Activated naive CD4-positive, alpha-beta T cell treated with anti-CD3 and anti-CD28 coated beads, Interleukin-2, amount 50 U/mL, for 16 hours (primary cell): ENCODE results near the gene NECTIN4.
"Not testable (repeated sequence)": the region's sequence is repeated elsewhere in the genome, so short reads cannot be mapped to it uniquely, and the experiment has no call there.

Source experiments
- DNase-seq: peaks from one replicate; pipeline ENCODE4 v3.0.0-alpha.2; 2020

The NECTIN4 gene

GRCh38 chr1:161081519-161081918, 7.8 kb downstream of the NECTIN4 start:
- no peak for DNase-seq

DNA sequence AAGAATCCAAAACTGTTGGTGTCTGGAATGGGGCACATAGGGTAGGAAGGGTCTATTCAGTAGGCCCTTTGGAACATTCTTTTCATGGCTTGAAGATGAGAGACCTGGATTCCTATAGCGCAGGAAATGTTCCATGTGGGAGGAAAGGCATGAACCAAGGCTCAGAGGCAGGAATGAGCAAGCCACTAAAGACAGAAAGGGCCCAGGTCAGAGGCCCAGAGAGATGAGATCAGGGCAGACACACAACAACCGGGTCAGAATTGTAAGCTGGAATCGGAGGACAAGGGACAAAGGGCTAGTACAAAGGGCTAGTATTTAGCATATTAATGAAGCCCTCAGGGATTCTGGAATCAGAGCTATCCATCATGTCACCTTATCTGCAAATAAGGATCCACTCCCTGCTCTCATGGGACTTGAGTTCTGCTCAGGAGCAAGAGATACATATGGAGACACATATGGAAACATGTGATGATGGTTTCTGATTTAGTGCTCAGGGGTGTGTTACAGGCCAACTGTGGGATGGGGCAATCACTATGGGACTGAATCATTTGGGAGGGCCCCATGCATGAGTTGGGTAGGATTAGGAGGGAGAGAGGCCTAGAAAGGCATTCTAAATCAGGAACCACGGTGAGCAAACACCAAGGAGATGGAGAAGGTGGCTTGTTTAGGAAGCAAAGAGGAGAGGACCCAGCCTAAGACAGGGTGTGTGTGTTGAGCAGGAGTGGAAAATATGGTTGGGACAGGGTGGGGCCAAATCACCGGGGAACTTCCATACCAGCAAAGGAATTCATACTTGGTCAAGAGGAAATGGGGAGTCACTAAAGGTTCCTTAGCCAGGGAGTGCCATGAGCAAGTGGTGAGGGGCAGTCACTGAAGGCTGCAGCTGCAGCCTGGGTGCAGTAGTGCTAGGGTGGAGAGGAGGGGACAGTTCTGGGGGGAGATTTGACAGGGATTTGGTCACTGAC, 8.6 kb downstream of the NECTIN4 start:
- DNase-seq: no peak

DNA sequence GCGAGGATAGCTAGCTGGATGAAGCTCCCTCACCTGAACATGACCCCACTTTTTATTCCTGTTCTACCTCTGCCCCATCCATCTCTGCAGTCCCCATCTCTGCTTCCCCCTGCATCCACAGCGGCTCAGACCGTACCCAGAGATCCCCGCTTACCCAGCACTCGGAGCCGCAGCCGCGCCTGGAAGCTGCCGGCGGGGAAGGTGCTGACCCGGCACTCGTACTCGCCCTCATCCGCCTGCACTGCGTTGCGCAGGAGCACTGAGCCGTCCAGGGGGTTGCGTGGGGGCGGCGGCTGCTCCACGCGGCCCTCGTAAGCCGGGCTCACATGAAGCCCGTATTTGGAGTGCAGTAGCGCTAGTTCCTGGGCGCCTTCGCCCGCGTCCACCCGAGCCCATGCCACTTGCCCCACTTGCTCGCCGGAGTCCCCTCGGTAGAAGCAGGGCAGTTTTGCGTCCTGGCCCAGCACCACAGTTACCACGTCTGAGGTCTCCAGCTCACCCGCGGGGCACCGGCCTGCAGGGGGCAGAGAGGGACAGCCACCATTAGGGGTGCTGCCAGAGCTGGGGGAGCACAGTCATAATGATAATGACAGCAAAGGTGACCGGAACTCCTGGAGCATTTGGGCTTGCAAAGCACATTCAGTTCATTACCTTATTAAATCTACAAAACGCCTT, 9.8 kb downstream of the NECTIN4 start:
- no peak for DNase-seq

- no peak for DNase-seq
These were observed 11.9 kb downstream of the NECTIN4 start for GRCh38 chr1:161077426-161077825.

GRCh38 chr1:161076410-161076809, 12.9 kb downstream of the NECTIN4 start:
- no peak for DNase-seq

GRCh38 chr1:161074676-161075368, 14.5 kb downstream of the NECTIN4 start:
- DNase-seq: no peak

DNA sequence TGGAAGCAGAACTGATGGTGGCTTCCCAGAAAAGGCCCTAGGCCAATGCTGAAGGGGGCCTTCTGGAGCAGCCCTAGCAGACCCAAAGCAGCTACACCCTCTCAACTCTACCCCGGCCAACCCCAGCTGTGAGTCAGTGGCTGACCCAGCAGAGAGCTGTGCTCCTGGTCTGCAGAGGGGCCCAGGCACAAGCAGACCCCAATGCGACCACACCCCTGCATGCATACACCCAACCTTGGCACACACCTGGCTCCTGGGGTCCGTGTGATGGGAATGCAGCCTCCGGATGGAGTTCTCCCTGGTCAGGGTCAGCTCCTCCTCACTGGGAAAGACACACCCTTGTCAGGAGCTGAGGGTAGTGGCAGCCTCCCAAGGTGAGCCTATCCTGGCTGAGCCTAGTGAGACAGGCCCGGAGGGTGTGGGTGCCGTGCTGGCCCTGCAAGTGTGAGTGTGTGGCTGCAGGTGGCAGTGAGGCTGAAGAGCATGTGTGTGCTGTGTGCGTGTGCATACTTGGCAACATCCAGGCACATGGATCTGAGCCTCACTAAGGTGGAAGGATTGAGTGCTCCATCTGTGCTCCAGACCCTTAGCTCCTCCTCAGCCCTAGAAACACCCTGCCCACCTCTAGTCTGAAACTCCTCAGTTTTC, 15.8 kb downstream of the NECTIN4 start:
- DNase-seq: no peak

DNA sequence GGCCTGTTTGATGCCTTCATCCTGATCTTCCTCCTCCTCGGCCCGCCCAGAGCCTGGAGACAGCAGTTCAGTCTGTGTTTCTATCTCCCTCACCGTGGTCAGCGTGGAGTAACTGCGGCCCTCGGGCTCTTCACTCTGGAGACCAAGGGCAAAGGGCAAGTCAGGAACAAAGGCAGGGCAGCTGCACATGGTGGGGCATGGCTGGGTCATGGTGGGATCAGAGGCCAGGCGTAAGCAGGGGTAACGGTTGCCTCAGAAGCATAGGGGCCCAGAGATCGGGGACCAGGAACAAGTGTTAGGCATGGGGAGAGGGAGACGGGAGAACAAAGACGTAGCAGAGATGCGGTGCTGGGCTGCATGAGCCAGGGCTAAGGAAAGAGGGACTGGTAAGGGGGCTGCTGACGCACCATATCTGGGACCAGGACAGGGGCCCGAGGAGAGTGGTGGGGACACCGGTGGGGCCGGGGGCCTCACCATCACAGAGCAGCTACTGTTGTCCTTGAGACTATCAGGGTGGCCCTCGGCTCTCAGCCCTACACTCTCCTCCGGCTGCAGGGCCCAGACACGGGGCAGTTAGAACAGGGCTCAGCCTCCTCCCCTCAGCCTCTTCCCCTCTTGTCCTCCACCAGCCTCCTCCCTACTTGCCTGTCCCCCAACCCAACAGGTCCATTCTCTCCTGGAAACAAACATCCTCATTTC, 16.5 kb downstream of the NECTIN4 start:
- DNase-seq: no peak

GRCh38 chr1:161071886-161072371, 17.4 kb downstream of the NECTIN4 start:
- DNase-seq: peak; percentile 50

DNA sequence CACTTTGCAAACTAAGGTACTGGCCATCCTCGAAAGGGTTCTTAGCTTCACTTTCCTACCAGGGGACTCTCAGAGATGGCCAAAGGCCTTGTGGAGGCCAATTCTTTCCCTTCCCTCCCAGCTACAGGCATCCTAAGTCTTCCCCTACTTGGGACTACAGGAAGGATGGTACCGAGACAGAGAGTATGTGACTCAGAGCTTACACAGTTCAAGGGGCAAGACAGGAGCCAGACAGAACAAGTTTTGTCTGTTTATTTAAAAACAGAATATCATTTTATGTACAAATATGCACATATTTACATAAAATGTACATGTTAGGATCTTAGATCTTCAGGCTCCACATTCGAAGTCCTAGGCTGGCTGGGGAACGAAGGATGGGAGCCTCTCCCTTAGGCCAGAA, 18.6 kb downstream of the NECTIN4 start:
- DNase-seq: no peak

- DNase-seq: peak; percentile 68
These were observed 19.6 kb downstream of the NECTIN4 start, which contains the start of gene ARHGAP30 for GRCh38 chr1:161069731-161070270. TSS of gene ARHGAP30 (minus strand) at chr1:161069891. CDS start at chr1:161069624, 267 bp downstream.

DNA sequence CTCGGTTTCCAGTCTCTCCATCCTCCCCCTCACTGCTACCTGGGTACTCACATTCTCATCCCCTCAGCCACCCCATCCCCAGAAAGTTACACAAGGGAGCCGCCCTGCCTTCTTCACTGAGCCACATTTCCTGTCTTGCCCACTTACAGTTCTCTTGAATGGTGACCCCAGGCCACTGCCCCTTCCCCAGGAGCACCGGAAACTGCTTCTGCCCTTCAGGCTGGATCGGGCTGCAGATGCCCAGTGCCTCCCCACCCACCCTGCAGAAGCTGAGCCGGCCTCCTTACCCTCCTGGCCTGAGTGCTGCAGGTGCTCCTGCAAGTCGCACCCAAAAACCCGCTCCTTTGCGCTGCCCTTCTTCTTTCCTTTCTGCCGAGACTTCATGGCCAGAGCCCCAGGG, 20.1 kb downstream of the NECTIN4 start:
- no peak for DNase-seq

GRCh38 chr1:161068306-161069234, 20.8 kb downstream of the NECTIN4 start:
- DNase-seq: peak; percentile 68

- peak; percentile 32 for DNase-seq
These were observed 22.7 kb downstream of the NECTIN4 start for GRCh38 chr1:161066694-161067093.

- DNase-seq: not testable (repeated sequence)
These were observed 23.7 kb downstream of the NECTIN4 start for GRCh38 chr1:161065681-161066080.

GRCh38 chr1:161063936-161064335, 25.4 kb downstream of the NECTIN4 start:
- DNase-seq: not testable (repeated sequence)

DNA sequence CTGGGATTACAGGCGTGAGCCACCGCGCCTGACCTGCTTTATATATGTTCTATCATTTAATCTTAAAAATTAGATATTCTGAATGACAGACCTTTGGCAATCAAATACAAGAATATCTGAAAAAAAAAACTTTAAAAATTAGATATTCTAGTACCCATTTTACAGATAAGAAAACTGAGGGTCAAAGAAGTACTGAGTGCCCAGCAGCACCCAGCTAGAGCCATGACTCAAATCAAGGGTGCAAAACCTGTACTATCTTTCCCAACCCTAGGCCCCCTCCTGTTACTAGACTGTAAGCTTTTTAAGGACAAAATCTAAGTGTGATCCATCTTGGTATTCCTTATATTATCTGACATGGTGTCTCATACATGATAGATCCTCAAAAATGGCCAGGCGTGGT, 27.9 kb downstream of the NECTIN4 start:
- no peak for DNase-seq

GRCh38 chr1:161059293-161059692, 30.1 kb downstream of the NECTIN4 start:
- DNase-seq: no peak

DNA sequence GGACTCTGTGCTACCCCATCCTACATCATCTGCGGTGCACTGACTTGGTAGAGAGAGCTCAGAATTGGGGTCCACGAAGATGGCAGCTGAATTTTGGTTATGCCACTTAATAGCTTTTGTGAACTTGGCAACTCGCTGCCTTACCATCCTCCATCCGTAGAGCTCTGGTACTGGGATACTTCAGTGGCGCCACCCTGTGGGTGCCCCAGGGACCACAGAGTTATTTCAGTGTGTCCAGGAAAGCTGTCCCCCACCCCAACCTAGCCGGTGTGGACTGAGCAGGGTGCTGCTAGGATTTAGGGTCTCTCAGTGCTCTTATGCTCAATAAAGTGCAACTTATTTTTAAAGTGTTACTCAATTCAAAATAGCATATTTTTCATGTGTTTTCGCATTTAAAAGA, 34.6 kb downstream of the NECTIN4 start:
- no peak for DNase-seq

DNA sequence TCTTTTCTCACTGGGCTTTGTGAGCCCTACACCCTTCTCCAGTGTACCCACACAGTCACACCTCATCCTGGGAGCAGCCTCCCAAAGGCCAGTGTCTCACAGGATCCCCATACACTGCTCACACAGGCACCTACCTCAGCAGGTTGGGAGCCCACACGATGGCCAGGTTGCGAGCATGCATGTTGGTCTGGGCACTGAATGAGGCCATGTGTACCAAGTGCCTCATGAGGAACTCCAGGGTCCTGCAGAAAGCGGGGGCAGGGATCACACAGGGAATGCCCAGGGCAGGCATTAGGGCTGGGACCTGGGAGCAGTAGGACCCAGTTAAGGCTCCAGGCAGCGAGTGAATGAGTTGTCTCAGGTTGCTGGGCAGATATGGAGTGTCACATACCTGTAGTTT, 35.1 kb downstream of the NECTIN4 start:
- DNase-seq: no peak

DNA sequence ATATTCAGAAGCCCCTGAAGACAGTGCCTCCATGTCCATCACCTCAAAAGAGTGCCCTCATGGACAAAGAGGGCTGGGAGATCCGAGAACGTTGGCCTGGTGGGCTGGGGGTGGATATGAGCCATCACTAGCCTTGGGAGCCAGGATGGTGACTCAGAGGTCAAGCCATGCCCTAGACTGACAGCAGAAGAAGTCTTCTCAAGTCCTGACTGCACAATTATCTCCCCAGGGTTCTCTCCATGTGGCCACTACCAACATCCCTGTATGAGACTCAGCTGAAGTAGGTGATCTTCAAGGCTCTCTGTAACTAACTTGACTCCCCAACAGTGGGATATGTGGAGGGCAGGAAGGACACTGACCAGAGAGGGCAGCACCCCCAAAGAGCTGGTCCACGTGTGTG, 36.5 kb downstream of the NECTIN4 start:
- DNase-seq: no peak
